OCI-LY1 (cell line): ENCODE data around the gene EPYC.

Experiments
- EZH2 ChIP-seq: fragments of 200-600 bp; sonication (generic), shearing (Covaris generic); IDR thresholded peaks from 2 replicates; pipeline ENCODE4 v1.8.0; 2017; ENCODE audit warnings: borderline replicate concordance, mixed run types, mild to moderate bottlenecking, antibody characterized with exemption, low read length, moderate library complexity, mixed read lengths
- TF ChIP-seq, protein P1 (sequence below): fragments of 200-600 bp; sonication (generic), shearing (Covaris generic); IDR thresholded peaks from 2 replicates; pipeline ENCODE4 v1.5.1; 2017; ENCODE audit warnings: mild to moderate bottlenecking, antibody characterized with exemption, low read length, moderate library complexity, mixed read lengths

DNA sequence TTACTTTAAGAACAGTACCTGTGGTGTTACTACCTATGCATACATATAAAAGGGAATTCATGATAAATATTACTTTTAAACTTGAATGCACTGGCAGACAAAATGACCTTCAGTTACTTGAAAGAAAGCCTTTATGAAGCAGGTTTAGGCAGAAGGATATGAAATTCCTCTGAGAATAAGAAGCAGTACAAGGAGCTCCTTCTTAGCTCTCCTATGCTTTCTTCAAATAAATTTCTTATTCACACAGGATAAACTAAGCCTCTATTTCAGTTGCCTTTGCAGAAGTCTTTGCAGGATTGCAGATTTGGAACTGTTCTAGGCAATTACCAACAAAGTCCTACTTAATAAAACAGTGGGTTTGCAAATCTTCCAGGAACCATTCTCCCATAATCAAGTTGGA, 1.0 kb downstream of the EPYC start:
- TF ChIP-seq, protein P1, sequence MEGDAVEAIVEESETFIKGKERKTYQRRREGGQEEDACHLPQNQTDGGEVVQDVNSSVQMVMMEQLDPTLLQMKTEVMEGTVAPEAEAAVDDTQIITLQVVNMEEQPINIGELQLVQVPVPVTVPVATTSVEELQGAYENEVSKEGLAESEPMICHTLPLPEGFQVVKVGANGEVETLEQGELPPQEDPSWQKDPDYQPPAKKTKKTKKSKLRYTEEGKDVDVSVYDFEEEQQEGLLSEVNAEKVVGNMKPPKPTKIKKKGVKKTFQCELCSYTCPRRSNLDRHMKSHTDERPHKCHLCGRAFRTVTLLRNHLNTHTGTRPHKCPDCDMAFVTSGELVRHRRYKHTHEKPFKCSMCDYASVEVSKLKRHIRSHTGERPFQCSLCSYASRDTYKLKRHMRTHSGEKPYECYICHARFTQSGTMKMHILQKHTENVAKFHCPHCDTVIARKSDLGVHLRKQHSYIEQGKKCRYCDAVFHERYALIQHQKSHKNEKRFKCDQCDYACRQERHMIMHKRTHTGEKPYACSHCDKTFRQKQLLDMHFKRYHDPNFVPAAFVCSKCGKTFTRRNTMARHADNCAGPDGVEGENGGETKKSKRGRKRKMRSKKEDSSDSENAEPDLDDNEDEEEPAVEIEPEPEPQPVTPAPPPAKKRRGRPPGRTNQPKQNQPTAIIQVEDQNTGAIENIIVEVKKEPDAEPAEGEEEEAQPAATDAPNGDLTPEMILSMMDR = no peak
- TF ChIP-seq EZH2 = no peak
